ENCODE measurements around the gene DENND1C.

The DENND1C gene

DNA sequence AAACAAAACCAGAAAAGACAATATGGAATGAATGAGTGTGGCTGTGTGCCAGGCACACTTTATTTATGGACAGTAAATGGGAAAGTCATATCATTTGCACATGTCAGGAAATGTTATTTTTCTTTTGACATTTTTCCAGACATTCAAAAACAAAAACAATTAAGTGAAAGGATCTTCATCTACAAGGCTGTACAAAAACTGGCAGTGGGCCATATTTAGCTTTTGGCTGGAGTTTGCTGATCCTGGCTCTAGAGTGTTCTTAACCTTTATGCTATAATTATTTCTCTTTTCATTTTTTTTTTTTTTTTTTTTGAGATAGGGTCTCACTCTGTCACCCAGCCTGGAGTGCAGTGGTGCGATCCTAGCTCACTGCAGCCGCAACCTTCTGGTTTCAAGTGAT is 42.7 kb upstream of the DENND1C start:
- no peak for TF ChIP-seq EZH2phosphoT487 (IDR thresholded peaks at IDR 0.05; ENCODE audit: borderline replicate concordance, low read length)
- TF ChIP-seq CTCF (IDR thresholded peaks at IDR 0.05; ENCODE audit: low read depth, low read length, poor library complexity, severe bottlenecking): no peak
- Histone ChIP-seq H3K9me2 (replicated peaks; ENCODE audit: control insufficient read depth, low read length) (no peaks in the 10 kb centered on the region), H3K4me2 (ENCODE audit: low read length) (no peak overlapping the region; the same call in 1 of the 2 replicates), H3K27ac (ENCODE audit: low read depth, low read length) (peak overlapping the region; percentile 100), H4K20me1 (ENCODE audit: control insufficient read depth, insufficient read depth, low read depth, low read length) (no peaks in the 10 kb centered on the region), H3K79me2 (ENCODE audit: control insufficient read depth, low read length) (no peaks in the 10 kb centered on the region), H3K4me3 (ENCODE audit: low read length) (no peak overlapping the region), H3K4me1 (ENCODE audit: control insufficient read depth, low read length) (peaks cover 78% of the 10 kb centered on the region), H3K9me3 (ENCODE audit: control insufficient read depth, insufficient read depth, low read length) (no peaks in the 10 kb centered on the region), H3K27me3 (ENCODE audit: control insufficient read depth, low read length) (no peaks in the 10 kb centered on the region), H3K36me3 (ENCODE audit: control insufficient read depth, low read length) (peaks cover 7% of the 10 kb centered on the region), H3F3A (ENCODE audit: control insufficient read depth, insufficient read depth) (peaks cover 52% of the 10 kb centered on the region)

DNA sequence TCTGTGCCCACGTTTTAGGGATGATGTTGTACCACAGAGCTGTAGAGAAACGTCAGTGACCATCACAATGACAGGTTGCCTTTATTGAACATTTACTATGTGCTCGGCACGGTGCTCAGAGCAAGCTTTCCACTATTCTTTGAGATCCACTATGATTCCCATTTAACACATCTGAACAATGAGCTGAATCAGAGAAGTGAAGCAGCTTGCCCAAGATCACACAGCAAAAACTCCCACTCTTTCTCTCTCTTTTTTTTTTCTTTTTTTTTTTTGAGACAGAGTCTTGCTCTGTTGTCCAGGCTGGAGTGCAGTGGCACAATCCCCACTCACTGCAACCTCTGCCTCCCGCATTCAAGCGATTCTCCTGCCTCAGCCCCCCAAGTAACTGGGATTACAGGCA is 41.1 kb upstream of the DENND1C start:
- Histone ChIP-seq H3K9me3 (ENCODE audit: control insufficient read depth, insufficient read depth, low read length) (no peaks in the 10 kb centered on the region), H3K4me3 (ENCODE audit: low read length) (peak overlapping the region; percentile 83), H3K4me2 (ENCODE audit: low read length) (peak overlapping the region; percentile 99), H3K36me3 (ENCODE audit: control insufficient read depth, low read length) (peaks cover 3% of the 10 kb centered on the region; the same call in 1 of the 2 replicates), H3K9me2 (replicated peaks; ENCODE audit: control insufficient read depth, low read length) (no peaks in the 10 kb centered on the region), H3K4me1 (ENCODE audit: control insufficient read depth, low read length) (peaks cover 78% of the 10 kb centered on the region), H3K27ac (ENCODE audit: low read depth, low read length) (peak overlapping the region; percentile 100), H3F3A (ENCODE audit: control insufficient read depth, insufficient read depth) (peaks cover 52% of the 10 kb centered on the region), H4K20me1 (ENCODE audit: control insufficient read depth, insufficient read depth, low read depth, low read length) (no peaks in the 10 kb centered on the region), H3K27me3 (ENCODE audit: control insufficient read depth, low read length) (no peaks in the 10 kb centered on the region), H3K79me2 (ENCODE audit: control insufficient read depth, low read length) (no peaks in the 10 kb centered on the region)
- TF ChIP-seq EZH2phosphoT487 (IDR thresholded peaks at IDR 0.05; ENCODE audit: borderline replicate concordance, low read length): no peak

DNA sequence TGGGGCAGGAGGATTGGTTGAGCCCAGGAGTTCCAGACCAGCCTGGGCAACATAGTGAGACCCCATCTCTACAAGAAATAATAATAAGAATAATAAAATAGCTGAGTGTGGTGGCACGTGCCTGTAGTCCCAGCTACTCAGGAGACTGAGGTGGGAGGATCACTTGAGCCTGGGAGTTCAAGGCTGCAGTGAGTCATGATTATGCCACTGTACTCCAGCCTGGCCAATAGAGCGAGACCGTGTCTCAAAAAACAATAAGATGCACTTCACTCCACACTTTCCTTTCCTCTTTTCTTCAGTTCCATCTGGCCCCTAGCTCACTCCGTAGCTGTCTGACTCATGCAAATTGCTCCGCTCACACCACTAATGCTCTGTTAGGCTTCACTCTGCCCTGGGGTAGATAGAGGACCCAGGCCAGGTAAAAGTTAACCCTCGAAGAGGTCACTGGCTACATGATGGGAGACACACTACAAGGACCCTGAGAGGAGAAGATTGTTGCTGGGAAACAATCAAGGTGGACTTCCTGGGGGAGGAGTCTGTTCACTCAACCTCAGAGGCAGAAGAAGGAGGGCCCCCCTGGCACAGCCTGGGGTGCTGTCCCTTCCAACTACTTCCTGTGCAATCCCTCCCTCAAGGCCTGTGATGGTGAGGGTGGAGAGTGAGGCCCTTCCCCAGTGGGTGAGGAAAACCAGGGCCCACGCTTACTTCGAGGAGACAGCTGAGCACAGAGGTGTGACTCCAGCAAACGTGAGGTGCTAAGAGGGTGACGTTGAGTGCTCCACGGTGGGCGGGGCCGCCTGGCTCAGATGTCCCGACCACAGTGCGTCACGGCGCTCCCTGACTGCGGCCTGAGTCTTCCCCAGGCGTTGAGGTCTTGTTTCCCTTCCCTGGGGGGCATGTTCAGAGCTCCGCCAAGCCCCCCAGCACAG is 40.4 kb upstream of the DENND1C start:
- H4K20me1 ChIP-seq (ENCODE audit: control insufficient read depth, insufficient read depth, low read depth, low read length): no peaks in the 10 kb centered on the region
- H3K27me3 ChIP-seq (ENCODE audit: control insufficient read depth, low read length): no peaks in the 10 kb centered on the region
- peaks cover 45% of the 10 kb centered on the region for H3F3A ChIP-seq (ENCODE audit: control insufficient read depth, insufficient read depth)
- no peaks in the 10 kb centered on the region for H3K9me2 ChIP-seq (replicated peaks; ENCODE audit: control insufficient read depth, low read length)
- peaks cover 3% of the 10 kb centered on the region; the same call in 1 of the 2 replicates for H3K36me3 ChIP-seq (ENCODE audit: control insufficient read depth, low read length)
- no peaks in the 10 kb centered on the region for H3K9me3 ChIP-seq (ENCODE audit: control insufficient read depth, insufficient read depth, low read length)
- peak overlapping the region; percentile 100 for H3K27ac ChIP-seq (ENCODE audit: low read depth, low read length)
- peak overlapping the region; percentile 99 for H3K4me2 ChIP-seq (ENCODE audit: low read length)
- no peaks in the 10 kb centered on the region for H3K79me2 ChIP-seq (ENCODE audit: control insufficient read depth, low read length)
- no peak for TF ChIP-seq CTCF (IDR thresholded peaks at IDR 0.05; ENCODE audit: low read depth, low read length, poor library complexity, severe bottlenecking)
- TF ChIP-seq EZH2phosphoT487 (IDR thresholded peaks at IDR 0.05; ENCODE audit: borderline replicate concordance, low read length): no peak
- H3K4me3 ChIP-seq (ENCODE audit: low read length): peak overlapping the region; percentile 83
- peaks cover 78% of the 10 kb centered on the region for H3K4me1 ChIP-seq (ENCODE audit: control insufficient read depth, low read length)

GRCh38 chr19:6519289-6519688 is 37.7 kb upstream of the DENND1C start:
- H3K9me3 ChIP-seq (ENCODE audit: control insufficient read depth, insufficient read depth, low read length): no peaks in the 10 kb centered on the region
- H3K9me2 ChIP-seq (replicated peaks; ENCODE audit: control insufficient read depth, low read length): no peaks in the 10 kb centered on the region
- peaks cover 42% of the 10 kb centered on the region for H3F3A ChIP-seq (ENCODE audit: control insufficient read depth, insufficient read depth)
- no peaks in the 10 kb centered on the region for H4K20me1 ChIP-seq (ENCODE audit: control insufficient read depth, insufficient read depth, low read depth, low read length)
- TF ChIP-seq CTCF (IDR thresholded peaks at IDR 0.05; ENCODE audit: low read depth, low read length, poor library complexity, severe bottlenecking): no peak
- TF ChIP-seq EZH2phosphoT487 (IDR thresholded peaks at IDR 0.05; ENCODE audit: borderline replicate concordance, low read length): no peak
- no peaks in the 10 kb centered on the region for H3K27me3 ChIP-seq (ENCODE audit: control insufficient read depth, low read length)
- H3K27ac ChIP-seq (ENCODE audit: low read depth, low read length): 0 out of 2 replicates have a peak overlapping the region, but pooled peaks have one; percentile 0
- H3K4me2 ChIP-seq (ENCODE audit: low read length): no peak overlapping the region
- H3K4me3 ChIP-seq (ENCODE audit: low read length): no peak overlapping the region
- no peaks in the 10 kb centered on the region for H3K79me2 ChIP-seq (ENCODE audit: control insufficient read depth, low read length)
- peaks cover 74% of the 10 kb centered on the region for H3K4me1 ChIP-seq (ENCODE audit: control insufficient read depth, low read length)
- peaks cover 3% of the 10 kb centered on the region; the same call in 1 of the 2 replicates for H3K36me3 ChIP-seq (ENCODE audit: control insufficient read depth, low read length)

Data from DOHH2 (cell line).